OCI-LY1 (cell line): Measurements from ENCODE around the gene FBLN7.

Source experiments
- H2AFZ ChIP-seq: fragments of 200-600 bp; sonication (generic), shearing (Covaris generic); 2 replicates; pipeline ENCODE4 v1.6.0; 2014; ENCODE audit warnings: antibody characterized with exemption, mild to moderate bottlenecking, low read length
- H3F3A ChIP-seq: fragments of 200-600 bp; sonication (generic), shearing (Covaris generic); 2 replicates; pipeline ENCODE4 v1.6.0; 2014; ENCODE audit warnings: mild to moderate bottlenecking, antibody characterized with exemption, low read length, moderate library complexity; ENCODE audit not compliant: insufficient read depth
- H3K27ac ChIP-seq: fragments of 200-600 bp; sonication (generic); 2 replicates; pipeline ENCODE4 v1.5.1; 2014; ENCODE audit warnings: low read length, mixed run types, mild to moderate bottlenecking, low read depth; ENCODE audit not compliant: poor library complexity, severe bottlenecking
- H3K27me3 ChIP-seq: fragments of 200-600 bp; sonication (generic); 2 replicates; pipeline ENCODE4 v1.6.0; 2014; ENCODE audit warnings: antibody characterized with exemption, mild to moderate bottlenecking, low read length, moderate library complexity; ENCODE audit not compliant: insufficient read depth
- H3K36me3 ChIP-seq: fragments of 200-600 bp; sonication (generic); 2 replicates; pipeline ENCODE4 v1.6.1; 2014; ENCODE audit warnings: mild to moderate bottlenecking, antibody characterized with exemption, low read length, moderate library complexity, mixed read lengths; ENCODE audit not compliant: insufficient read depth
- H3K4me1 ChIP-seq: fragments of 200-600 bp; sonication (generic); 2 replicates; pipeline ENCODE4 v1.5.1; 2014; ENCODE audit warnings: mild to moderate bottlenecking, low read length, moderate library complexity; ENCODE audit not compliant: insufficient read depth, severe bottlenecking
- H3K4me2 ChIP-seq: fragments of 200-600 bp; sonication (generic), shearing (Covaris generic); 2 replicates; pipeline ENCODE4 v1.6.1; 2014; ENCODE audit warnings: low read length
- H3K4me3 ChIP-seq: fragments of 200-600 bp; sonication (generic); 2 replicates; pipeline ENCODE4 v1.5.1; 2014; ENCODE audit warnings: low read length, low read depth, mild to moderate bottlenecking, mixed read lengths; ENCODE audit not compliant: poor library complexity, severe bottlenecking
- H3K79me2 ChIP-seq: fragments of 200-600 bp; shearing (Covaris generic); 2 replicates; pipeline ENCODE4 v1.6.1; 2016; ENCODE audit warnings: mixed run types, low read length, mixed read lengths; ENCODE audit not compliant: insufficient read depth
- H3K9ac ChIP-seq: fragments of 200-600 bp; sonication (generic), shearing (Covaris generic); 2 replicates; pipeline ENCODE4 v1.6.1; 2014; ENCODE audit warnings: mild to moderate bottlenecking, low read length, mixed read lengths
- H3K9me2 ChIP-seq: fragments of 200-600 bp; sonication (generic), shearing (Covaris generic); 2 replicates; pipeline ENCODE4 v1.6.1; 2014; ENCODE audit warnings: low read depth, mild to moderate bottlenecking, low read length, mixed read lengths
- H3K9me3 ChIP-seq: fragments of 200-600 bp; shearing (Covaris generic); 2 replicates; pipeline ENCODE4 v1.6.1; 2014; ENCODE audit warnings: low read length, mixed read lengths
- H4K20me1 ChIP-seq: fragments of 200-600 bp; sonication (generic), shearing (Covaris generic); 2 replicates; pipeline ENCODE4 v1.6.0; 2016; ENCODE audit warnings: mild to moderate bottlenecking, low read length; ENCODE audit not compliant: insufficient read depth
- CTCF ChIP-seq: fragments of 200-600 bp; sonication (generic), shearing (Covaris generic); IDR thresholded peaks from 2 replicates; pipeline ENCODE4 v1.5.1; 2017; ENCODE audit warnings: mild to moderate bottlenecking, antibody characterized with exemption, low read length, moderate library complexity, mixed read lengths
- EZH2 ChIP-seq: fragments of 200-600 bp; sonication (generic), shearing (Covaris generic); IDR thresholded peaks from 2 replicates; pipeline ENCODE4 v1.8.0; 2017; ENCODE audit warnings: borderline replicate concordance, mixed run types, mild to moderate bottlenecking, antibody characterized with exemption, low read length, moderate library complexity, mixed read lengths

FBLN7 gene

GRCh38 chr2:112183327-112184025, 45.3 kb downstream of the FBLN7 start:
- no peaks in the 10 kb centered on the region for H3F3A ChIP-seq
- H3K27ac ChIP-seq = no peak overlapping the region
- peaks cover 35% of the 10 kb centered on the region for H3K4me1 ChIP-seq
- TF ChIP-seq EZH2 = no peak
- TF ChIP-seq CTCF = no peak
- H3K79me2 ChIP-seq = no peaks in the 10 kb centered on the region
- no peaks in the 10 kb centered on the region; the same call in 1 of the 2 replicates for H3K9me3 ChIP-seq
- H3K9me2 ChIP-seq = no peaks in the 10 kb centered on the region
- H3K27me3 ChIP-seq = no peaks in the 10 kb centered on the region; the same call in 1 of the 2 replicates
- no peaks in the 10 kb centered on the region; the same call in 1 of the 2 replicates for H3K36me3 ChIP-seq
- no peaks in the 10 kb centered on the region for H4K20me1 ChIP-seq
- H2AFZ ChIP-seq = no peak overlapping the region
- no peak overlapping the region for H3K4me2 ChIP-seq
- no peak overlapping the region for H3K4me3 ChIP-seq
- H3K9ac ChIP-seq = no peak overlapping the region

GRCh38 chr2:112184121-112184520, 45.9 kb downstream of the FBLN7 start:
- Histone ChIP-seq H3K79me2 (no peaks in the 10 kb centered on the region), H4K20me1 (no peaks in the 10 kb centered on the region), H3K4me2 (no peak overlapping the region), H3K4me1 (peaks cover 37% of the 10 kb centered on the region), H3K9me3 (no peaks in the 10 kb centered on the region; the same call in 1 of the 2 replicates), H3K27ac (no peak overlapping the region), H2AFZ (no peak overlapping the region), H3K27me3 (no peaks in the 10 kb centered on the region; the same call in 1 of the 2 replicates), H3F3A (no peaks in the 10 kb centered on the region), H3K9me2 (no peaks in the 10 kb centered on the region), H3K4me3 (no peak overlapping the region), H3K9ac (no peak overlapping the region), H3K36me3 (no peaks in the 10 kb centered on the region; the same call in 1 of the 2 replicates)
- TF ChIP-seq EZH2 (no peak), CTCF (no peak)

GRCh38 chr2:112185131-112185530, 46.9 kb downstream of the FBLN7 start:
- Histone ChIP-seq H3K4me1 (peaks cover 37% of the 10 kb centered on the region), H4K20me1 (no peaks in the 10 kb centered on the region), H3F3A (0 out of 2 replicates have a peak, but pooled peaks cover 5% of the 10 kb centered on the region), H2AFZ (no peak overlapping the region), H3K36me3 (no peaks in the 10 kb centered on the region), H3K79me2 (no peaks in the 10 kb centered on the region), H3K9me3 (no peaks in the 10 kb centered on the region), H3K27me3 (no peaks in the 10 kb centered on the region), H3K4me2 (no peak overlapping the region), H3K27ac (no peak overlapping the region), H3K4me3 (no peak overlapping the region), H3K9me2 (no peaks in the 10 kb centered on the region), H3K9ac (no peak overlapping the region)
- no peak for TF ChIP-seq EZH2
- no peak for TF ChIP-seq CTCF
